H9 (cell line): Measurements from ENCODE around the gene RERE. TPM values are rescaled to one million over a fixed set of nuclear protein-coding genes. Genes with fewer than 3 reads are reported as not detected.

Experiments
- DNase-seq: peaks from one replicate; pipeline ENCODE4 v3.0.0-alpha.2; 2017
- H2AFZ ChIP-seq: one replicate; pipeline ENCODE4 v1.6.1; 2013; ENCODE audit warnings: mild to moderate bottlenecking, low read length, control low read depth, moderate library complexity
- H2AK5ac ChIP-seq: 2 replicates; pipeline ENCODE4 v1.6.1; 2013; ENCODE audit warnings: low read length, control low read depth, mixed read lengths; ENCODE audit not compliant: insufficient read length
- H2BK120ac ChIP-seq: one replicate; pipeline ENCODE4 v1.6.1; 2013; ENCODE audit warnings: low read depth, mild to moderate bottlenecking, low read length, control low read depth, inconsistent platforms; ENCODE audit not compliant: poor library complexity, severe bottlenecking
- H2BK12ac ChIP-seq: 2 replicates; pipeline ENCODE4 v1.6.1; 2013; ENCODE audit warnings: low read length, control low read depth, mixed read lengths, low read depth; ENCODE audit not compliant: insufficient read length
- H2BK15ac ChIP-seq: 2 replicates; pipeline ENCODE4 v1.6.1; 2013; ENCODE audit warnings: low read depth, low read length, control low read depth
- H2BK20ac ChIP-seq: one replicate; pipeline ENCODE4 v1.6.1; 2013; ENCODE audit warnings: low read depth, mild to moderate bottlenecking, low read length, control low read depth, inconsistent platforms; ENCODE audit not compliant: poor library complexity, severe bottlenecking
- H2BK5ac ChIP-seq: 2 replicates; pipeline ENCODE4 v1.6.1; 2013; ENCODE audit warnings: low read length, control low read depth, mixed read lengths; ENCODE audit not compliant: insufficient read length
- H3K14ac ChIP-seq: 2 replicates; pipeline ENCODE4 v1.6.1; 2013; ENCODE audit warnings: low read length, control low read depth; ENCODE audit not compliant: insufficient read depth
- H3K18ac ChIP-seq: 2 replicates; pipeline ENCODE4 v1.6.1; 2013; ENCODE audit warnings: low read depth, mild to moderate bottlenecking, mixed read lengths, low read length, control low read depth; ENCODE audit not compliant: insufficient read length
- H3K23ac ChIP-seq: 2 replicates; pipeline ENCODE4 v1.6.1; 2013; ENCODE audit warnings: low read length, control low read depth, mixed read lengths, low read depth; ENCODE audit not compliant: insufficient read length
- H3K23me2 ChIP-seq: 2 replicates; pipeline ENCODE4 v1.6.1; 2013; ENCODE audit warnings: low read depth, mild to moderate bottlenecking, mixed read lengths, low read length, control low read depth; ENCODE audit not compliant: insufficient read length, poor library complexity, severe bottlenecking
- H3K27ac ChIP-seq: 2 replicates; pipeline ENCODE4 v1.5.1; 2013; ENCODE audit warnings: low read length, control low read depth, mixed read lengths, low read depth; ENCODE audit not compliant: insufficient read length
- H3K27me3 ChIP-seq: 2 replicates; pipeline ENCODE4 v1.6.1; 2013; ENCODE audit warnings: low read length, control low read depth, inconsistent platforms; ENCODE audit not compliant: insufficient read depth
- H3K4ac ChIP-seq: 2 replicates; pipeline ENCODE4 v1.6.1; 2013; ENCODE audit warnings: low read depth, mild to moderate bottlenecking, control low read depth, inconsistent platforms, low read length, moderate library complexity
- H3K4me1 ChIP-seq: 2 replicates; pipeline ENCODE4 v1.6.1; 2013; ENCODE audit warnings: low read length, control low read depth, inconsistent platforms; ENCODE audit not compliant: insufficient read depth
- H3K4me2 ChIP-seq: 2 replicates; pipeline ENCODE4 v1.6.1; 2013; ENCODE audit warnings: low read length, control low read depth, mixed read lengths; ENCODE audit not compliant: insufficient read length, insufficient read depth
- H3K56ac ChIP-seq: 2 replicates; pipeline ENCODE4 v1.6.1; 2013; ENCODE audit warnings: low read depth, mild to moderate bottlenecking, mixed read lengths, low read length, control low read depth; ENCODE audit not compliant: insufficient read length
- H3K79me1 ChIP-seq: 2 replicates; pipeline ENCODE4 v1.6.1; 2013; ENCODE audit warnings: low read depth, mild to moderate bottlenecking, moderate library complexity, low read length, control low read depth, inconsistent platforms; ENCODE audit not compliant: insufficient read depth, poor library complexity, severe bottlenecking
- H3K79me2 ChIP-seq: 2 replicates; pipeline ENCODE4 v1.6.1; 2013; ENCODE audit warnings: low read length, control low read depth, inconsistent platforms; ENCODE audit not compliant: insufficient read depth
- H3K9ac ChIP-seq: 2 replicates; pipeline ENCODE4 v1.6.1; 2013; ENCODE audit warnings: low read length, control low read depth, mixed read lengths; ENCODE audit not compliant: insufficient read length; ENCODE audit errors: extremely low read depth
- H3K9me3 ChIP-seq: one replicate; pipeline ENCODE4 v1.6.1; 2013; ENCODE audit warnings: low read depth, low read length, inconsistent platforms; ENCODE audit not compliant: control insufficient read depth
- H3T11ph ChIP-seq: one replicate; pipeline ENCODE4 v1.6.1; 2013; ENCODE audit warnings: mild to moderate bottlenecking, low read length, control low read depth, inconsistent platforms
- H4K20me1 ChIP-seq: one replicate; pipeline ENCODE4 v1.6.1; 2013; ENCODE audit not compliant: control insufficient read depth, insufficient read length, insufficient read depth
- H4K5ac ChIP-seq: 2 replicates; pipeline ENCODE4 v1.6.1; 2013; ENCODE audit warnings: low read depth, mild to moderate bottlenecking, mixed read lengths, low read length, control low read depth; ENCODE audit not compliant: insufficient read length
- H4K8ac ChIP-seq: replicated peaks from 2 replicates; pipeline ENCODE4 v1.6.1; 2013; ENCODE audit warnings: low read length, control low read depth, mixed read lengths, low read depth; ENCODE audit not compliant: insufficient read length
- H4K91ac ChIP-seq: 2 replicates; pipeline ENCODE4 v1.6.1; 2013; ENCODE audit warnings: low read depth, mild to moderate bottlenecking, moderate library complexity, mixed read lengths, low read length, control low read depth; ENCODE audit not compliant: insufficient read length
- H3K27ac Mint-ChIP-seq, 3 experiments: 2 replicates in 2 of 3; 3 replicates in 1 of 3; pipeline ENCODE4 v1.8.0; 2020 to 2021; ENCODE audit warnings: mixed read lengths in 3 of 3, mild to moderate bottlenecking in 1 of 3, moderate library complexity in 1 of 3
- H3K27me3 Mint-ChIP-seq: 2 replicates; pipeline ENCODE4 v1.8.0; 2021; ENCODE audit warnings: low read depth, mild to moderate bottlenecking, moderate library complexity, mixed read lengths
- H3K36me3 Mint-ChIP-seq, 3 experiments: 2 replicates in 2 of 3; 3 replicates in 1 of 3; pipeline ENCODE4 v1.8.0; 2020 to 2021; ENCODE audit warnings: low read depth in 3 of 3, mixed read lengths in 3 of 3; ENCODE audit not compliant: insufficient read depth in 1 of 3
- H3K4me1 Mint-ChIP-seq, 2 experiments: 2 replicates each; pipeline ENCODE4 v1.8.0; 2020; ENCODE audit warnings: mixed read lengths in 2 of 2
- H3K4me3 Mint-ChIP-seq, 2 experiments: 2 replicates in 1 of 2; 3 replicates in 1 of 2; pipeline ENCODE4 v1.8.0; 2020 to 2021; ENCODE audit warnings: mild to moderate bottlenecking in 2 of 2, mixed read lengths in 2 of 2, moderate library complexity in 1 of 2
- H3K9me3 Mint-ChIP-seq, 2 experiments: 2 replicates in 1 of 2; 3 replicates in 1 of 2; pipeline ENCODE4 v1.8.0; 2020; ENCODE audit warnings: mild to moderate bottlenecking in 2 of 2, mixed read lengths in 2 of 2, moderate library complexity in 1 of 2
- CTCF ChIP-seq: fragments of 200-600 bp; sonication (generic); conservative IDR thresholded peaks from 3 replicates; pipeline ENCODE4 v1.8.0; 2021; ENCODE audit warnings: antibody characterized with exemption, mild to moderate bottlenecking
- WGBS: extraction: QIAGEN DNeasy Blood & Tissue Kit; methylation state at CpG from one replicate; pipeline ENCODE4 v1.1.7; 2013; ENCODE audit warnings: missing lambda C conversion rate, low lambda C conversion rate, mixed read lengths; ENCODE audit not compliant: insufficient read length; ENCODE audit errors: extremely low coverage; 5-methylcytosine and 5-hydroxymethylcytosine counted together
- total RNA-seq: library from RNA; stranded (reverse); gene quantifications from 2 replicates; pipeline ENCODE4 v1.2.1, GENCODE V29; 2021

RERE gene
- total RNA-seq, 1 experiment from 2014 or later = 103 TPM

- Histone ChIP-seq H3K14ac (no peak overlapping the region; the same call in 1 of the 2 replicates), H3K9ac (no peak overlapping the region), H3K79me2 (no peaks in the 10 kb centered on the region), H3K9me3 (no peaks in the 10 kb centered on the region), H2AFZ (no peak overlapping the region), H2BK120ac (no peak overlapping the region), H2BK15ac (no peak overlapping the region), H3K4ac (no peak overlapping the region), H4K8ac (no peak overlapping the region), H3K27ac (no peak overlapping the region), H3T11ph (no peak overlapping the region), H2BK20ac (no peak overlapping the region), H2BK5ac (no peak overlapping the region), H3K4me2 (no peak overlapping the region), H3K79me1 (no peaks in the 10 kb centered on the region), H3K23me2 (no peaks in the 10 kb centered on the region), H4K5ac (no peak overlapping the region), H2BK12ac (no peak overlapping the region), H4K20me1 (peaks cover 3% of the 10 kb centered on the region), H3K18ac (no peak overlapping the region), H3K56ac (no peak overlapping the region), H3K23ac (no peak overlapping the region), H3K4me1 (no peaks in the 10 kb centered on the region), H3K27me3 (no peaks in the 10 kb centered on the region), H4K91ac (no peak overlapping the region), H2AK5ac (no peak overlapping the region)
- DNase-seq = no peak
- no CpG with 5 or more reads among the region's 14 CpGs for WGBS
- Mint-ChIP-seq H3K4me3 (no peak overlapping the region), H3K27me3 (no peaks in the 10 kb centered on the region; the same call in none of the 2 replicates), H3K36me3 (peaks cover 44 to 79% (median 76%) of the 10 kb centered on the region in 3 experiments; a peak in 6 of 7 replicates), H3K4me1 (peaks cover 8 to 15% of the 10 kb centered on the region in 2 experiments), H3K9me3 (no peaks in the 10 kb centered on the region), H3K27ac (peak overlapping the region; percentile 56 to 77 (median 68); a peak in 2 of 7 replicates)
- TF ChIP-seq CTCF = no peak
Observed at GRCh38 chr1:8357329-8358101, 459.9 kb downstream of the RERE start.
